Liver (tissue), 9 donors: ENCODE measurements around the gene SOBP. TPM values are rescaled to one million over a fixed set of nuclear protein-coding genes. Genes with fewer than 3 reads are reported as not detected.

ENCODE experiments used
- DNase-seq: peaks from one replicate; pipeline ENCODE4 v3.0.0-alpha.2; 2017; ENCODE audit warnings: low spot score
- H3K27ac ChIP-seq, 2 donors: one replicate each; pipeline ENCODE4 v1.7.0; 2013; ENCODE audit warnings: inconsistent platforms in 2 of 2, low read length in 2 of 2, control low read depth in 1 of 2, low read depth in 1 of 2, mild to moderate bottlenecking in 1 of 2
- H3K27me3 ChIP-seq, 4 donors: one replicate each; pipeline versions ENCODE4 v1.6.1 to v1.7.0; 2013; ENCODE audit warnings: low read length in 3 of 4, inconsistent platforms in 1 of 4, mild to moderate bottlenecking in 1 of 4, moderate library complexity in 1 of 4; ENCODE audit not compliant: control insufficient read depth in 4 of 4, insufficient read depth in 4 of 4
- H3K36me3 ChIP-seq, 4 donors: one replicate each; pipeline versions ENCODE4 v1.6.1 to v1.7.0; 2013; ENCODE audit warnings: low read length in 3 of 4, mild to moderate bottlenecking in 3 of 4, low read depth in 1 of 4, moderate library complexity in 1 of 4; ENCODE audit not compliant: control insufficient read depth in 4 of 4, insufficient read depth in 3 of 4
- H3K4me1 ChIP-seq, 4 donors: one replicate each; pipeline versions ENCODE4 v1.6.1 to v1.7.0; 2013; ENCODE audit warnings: low read length in 3 of 4, mild to moderate bottlenecking in 3 of 4, moderate library complexity in 1 of 4; ENCODE audit not compliant: control insufficient read depth in 4 of 4, insufficient read depth in 4 of 4
- H3K4me3 ChIP-seq, 3 donors: one replicate each; pipeline versions ENCODE4 v1.6.1 to v1.7.0; 2013; ENCODE audit warnings: low read length in 3 of 3, control low read depth in 1 of 3, low read depth in 1 of 3, mild to moderate bottlenecking in 1 of 3
- H3K9ac ChIP-seq, 2 donors: one replicate each; pipeline ENCODE4 v1.7.0; 2013; ENCODE audit warnings: low read length in 2 of 2, mild to moderate bottlenecking in 2 of 2, moderate library complexity in 2 of 2, control low read depth in 1 of 2, low read depth in 1 of 2
- H3K9me3 ChIP-seq, 4 donors: one replicate each; pipeline versions ENCODE4 v1.6.1 to v1.7.0; 2013; ENCODE audit warnings: low read length in 3 of 4; ENCODE audit not compliant: control insufficient read depth in 4 of 4
- EGR1 ChIP-seq, 2 donors: IDR thresholded peaks; 2 replicates each; pipeline ENCODE4 v1.6.1; 2016 to 2018; ENCODE audit warnings: antibody characterized with exemption in 2 of 2, low read depth in 2 of 2
- FOXA1 ChIP-seq: IDR thresholded peaks from 2 replicates; pipeline ENCODE4 v1.6.1; 2016; ENCODE audit warnings: antibody characterized with exemption
- FOXA2 ChIP-seq: IDR thresholded peaks from 2 replicates; pipeline ENCODE4 v1.6.1; 2016; ENCODE audit warnings: antibody characterized with exemption
- HNF4A ChIP-seq, 2 donors: conservative IDR thresholded peaks; 2 replicates each; pipeline ENCODE4 v1.6.1; 2016; ENCODE audit warnings: antibody characterized with exemption in 2 of 2, mild to moderate bottlenecking in 2 of 2
- HNF4G ChIP-seq: IDR thresholded peaks from 2 replicates; pipeline ENCODE4 v1.6.1; 2016; ENCODE audit warnings: antibody characterized with exemption
- NR2F2 ChIP-seq: IDR thresholded peaks from 2 replicates; pipeline ENCODE4 v1.6.1; 2016; ENCODE audit warnings: antibody characterized with exemption
- RXRA ChIP-seq, 2 donors: IDR thresholded peaks; 2 replicates each; pipeline ENCODE4 v1.6.1; 2017 to 2018; ENCODE audit warnings: antibody characterized with exemption in 2 of 2, mild to moderate bottlenecking in 1 of 2
- SP1 ChIP-seq: IDR thresholded peaks from 2 replicates; pipeline ENCODE4 v1.6.1; 2018; ENCODE audit warnings: antibody characterized with exemption, mild to moderate bottlenecking
- TAF1 ChIP-seq: conservative IDR thresholded peaks from 2 replicates; pipeline ENCODE4 v1.6.1; 2016; ENCODE audit warnings: antibody characterized with exemption, mild to moderate bottlenecking
- YY1 ChIP-seq: IDR thresholded peaks from 2 replicates; pipeline ENCODE4 v1.6.1; 2016; ENCODE audit warnings: antibody characterized with exemption, mild to moderate bottlenecking
- WGBS: extraction: QIAGEN DNeasy Blood & Tissue Kit; methylation state at CpG from one replicate; pipeline ENCODE4 v1.1.7; 2013; 5-methylcytosine and 5-hydroxymethylcytosine counted together
- polyA plus RNA-seq, 2 donors: library from polyadenylated mRNA; stranded (reverse) in 1 of 2; unstranded in 1 of 2; fragments of 200-250 nt in 1 of 2; fragments of >200 nt in 1 of 2; fragmentation: Nextera tagmentation in 1 of 2; extraction: Ambion mirVana in 1 of 2; gene quantifications; one replicate each; pipeline versions ENCODE4 v1.2.1 to v1.2.3, GENCODE V29; 2013 to 2015
- total RNA-seq, 2 donors: library from RNA; depleted of rRNA; stranded (reverse); fragments of >200 nt; gene quantifications; one replicate each; pipeline ENCODE4 v1.2.3, GENCODE V29; 2014
- TF ChIP-seq, protein P1 (sequence below): fragments of 150-350 bp; IDR thresholded peaks from 2 replicates; pipeline ENCODE4 v1.5.1; 2017; ENCODE audit warnings: improper control_type of control experiment, low read depth, low read length; ENCODE audit not compliant: missing input control
- TF ChIP-seq, protein P2 (sequence below): IDR thresholded peaks from 2 replicates; pipeline ENCODE4 v1.6.1; 2016; ENCODE audit warnings: antibody characterized with exemption, mild to moderate bottlenecking
- TF ChIP-seq, protein P3 (sequence below): IDR thresholded peaks from 2 replicates; pipeline ENCODE4 v1.6.1; 2016; ENCODE audit warnings: antibody characterized with exemption
- TF ChIP-seq, protein P4 (sequence below): IDR thresholded peaks from 2 replicates; pipeline ENCODE4 v1.6.1; 2016; ENCODE audit warnings: antibody characterized with exemption
- donor health status: healthy.
- donor health status: healthy.
- donor health status: healthy.
- donor health status: healthy.
- donor health status: healthy.

SOBP gene
- total and polyA plus RNA-seq, 4 donors: 0.99 to 5.4 (median 1.9) TPM

DNA sequence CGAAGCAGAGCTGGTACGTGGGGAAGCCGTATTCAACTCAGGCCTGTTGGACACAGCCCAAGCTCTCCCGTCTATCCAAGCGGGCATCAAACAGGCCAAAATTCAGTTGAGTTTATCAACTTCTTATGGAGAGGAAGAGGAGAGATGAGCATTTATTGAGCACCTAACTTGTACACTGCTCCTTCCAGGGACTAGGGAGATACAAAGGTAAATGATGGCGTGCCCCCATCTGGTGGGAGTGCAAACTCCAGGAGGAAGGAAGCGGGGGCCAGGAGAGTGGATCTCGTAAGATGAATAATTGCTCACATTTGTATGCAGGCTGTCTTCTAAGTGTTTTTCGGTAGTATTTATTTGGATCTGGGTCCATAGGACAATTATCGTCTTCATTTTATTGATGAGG is 146.6 kb downstream of the SOBP start:
- no peak overlapping the region for H3K27ac ChIP-seq
- no peak for TF ChIP-seq FOXA2
- TF ChIP-seq RXRA (IDR thresholded peaks at IDR 0.05): no peak
- no peak for TF ChIP-seq SP1
- DNase-seq: no peak
- H3K27me3 ChIP-seq: no peaks in the 10 kb centered on the region
- 98% methylated on average over 10 of the region's 10 CpGs for WGBS
- no peaks in the 10 kb centered on the region for H3K9me3 ChIP-seq
- H3K4me1 ChIP-seq: peaks cover under 1 to 6% (median 3%) of the 10 kb centered on the region in 4 donors
- H3K36me3 ChIP-seq: no peaks in the 10 kb centered on the region
- H3K9ac ChIP-seq: no peak overlapping the region
- H3K4me3 ChIP-seq: no peak overlapping the region

DNA sequence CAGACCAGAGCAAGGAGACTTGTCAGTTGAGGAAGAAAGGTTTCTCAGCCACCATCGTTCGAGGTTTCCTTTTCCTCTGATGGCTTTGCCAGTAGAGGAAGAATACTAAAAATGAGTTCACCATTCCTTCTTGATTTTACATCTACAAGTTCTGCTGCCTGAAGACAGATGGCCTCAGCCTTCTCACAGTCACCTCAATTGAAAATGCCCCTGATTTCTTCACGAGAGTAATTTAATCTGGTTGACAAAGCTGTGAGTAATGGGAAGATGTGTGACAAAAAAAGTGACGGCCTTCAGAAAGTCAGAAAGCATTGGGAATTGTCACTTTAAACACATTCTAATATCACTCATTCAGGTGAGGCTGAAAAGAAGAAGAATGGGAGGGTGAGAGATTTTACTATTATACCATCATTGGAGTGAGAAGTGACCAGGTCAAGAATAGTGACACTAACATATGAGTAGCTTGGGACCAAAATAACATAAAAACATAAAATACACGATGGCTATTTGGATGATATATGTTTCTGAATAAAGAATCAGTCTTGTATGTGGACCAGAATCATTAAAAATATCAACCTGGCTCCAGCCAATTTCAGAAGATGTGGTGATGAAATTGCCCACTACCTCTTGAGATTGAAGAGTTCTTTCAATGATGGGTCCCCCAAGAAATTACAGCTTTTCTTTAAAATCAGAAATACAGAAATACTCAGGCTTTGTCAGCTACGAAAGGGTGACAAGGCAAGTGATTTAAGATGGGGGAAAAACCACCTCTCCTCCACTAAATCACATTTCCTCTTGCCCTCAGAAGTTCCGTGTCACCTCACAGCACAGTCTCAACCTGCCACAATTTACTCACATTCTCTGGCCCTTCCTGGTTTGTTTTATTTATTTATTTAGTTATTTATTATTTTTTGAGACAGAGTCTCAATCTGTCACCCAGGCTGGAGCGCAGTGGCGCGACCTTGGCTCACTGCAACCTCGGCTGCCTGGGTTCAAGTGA is 147.7 kb downstream of the SOBP start:
- Histone ChIP-seq H3K4me3 (no peak overlapping the region), H3K36me3 (no peaks in the 10 kb centered on the region), H3K9ac (no peak overlapping the region), H3K9me3 (no peaks in the 10 kb centered on the region), H3K27me3 (no peaks in the 10 kb centered on the region), H3K27ac (no peak overlapping the region), H3K4me1 (peaks cover 6 to 11% (median 9%) of the 10 kb centered on the region in 4 donors)
- DNase-seq: no peak
- no peak for TF ChIP-seq SP1
- TF ChIP-seq EGR1 (IDR thresholded peaks at IDR 0.05; ENCODE audit: low read depth in 2 of 2): no peak
- no peak for TF ChIP-seq HNF4A (conservative IDR thresholded peaks at IDR 0.05)
- TF ChIP-seq, protein P1, sequence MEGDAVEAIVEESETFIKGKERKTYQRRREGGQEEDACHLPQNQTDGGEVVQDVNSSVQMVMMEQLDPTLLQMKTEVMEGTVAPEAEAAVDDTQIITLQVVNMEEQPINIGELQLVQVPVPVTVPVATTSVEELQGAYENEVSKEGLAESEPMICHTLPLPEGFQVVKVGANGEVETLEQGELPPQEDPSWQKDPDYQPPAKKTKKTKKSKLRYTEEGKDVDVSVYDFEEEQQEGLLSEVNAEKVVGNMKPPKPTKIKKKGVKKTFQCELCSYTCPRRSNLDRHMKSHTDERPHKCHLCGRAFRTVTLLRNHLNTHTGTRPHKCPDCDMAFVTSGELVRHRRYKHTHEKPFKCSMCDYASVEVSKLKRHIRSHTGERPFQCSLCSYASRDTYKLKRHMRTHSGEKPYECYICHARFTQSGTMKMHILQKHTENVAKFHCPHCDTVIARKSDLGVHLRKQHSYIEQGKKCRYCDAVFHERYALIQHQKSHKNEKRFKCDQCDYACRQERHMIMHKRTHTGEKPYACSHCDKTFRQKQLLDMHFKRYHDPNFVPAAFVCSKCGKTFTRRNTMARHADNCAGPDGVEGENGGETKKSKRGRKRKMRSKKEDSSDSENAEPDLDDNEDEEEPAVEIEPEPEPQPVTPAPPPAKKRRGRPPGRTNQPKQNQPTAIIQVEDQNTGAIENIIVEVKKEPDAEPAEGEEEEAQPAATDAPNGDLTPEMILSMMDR: no peak
- TF ChIP-seq HNF4G: no peak
- TF ChIP-seq NR2F2: no peak
- no peak for TF ChIP-seq YY1
- no peak for TF ChIP-seq FOXA1
- TF ChIP-seq, protein P2, sequence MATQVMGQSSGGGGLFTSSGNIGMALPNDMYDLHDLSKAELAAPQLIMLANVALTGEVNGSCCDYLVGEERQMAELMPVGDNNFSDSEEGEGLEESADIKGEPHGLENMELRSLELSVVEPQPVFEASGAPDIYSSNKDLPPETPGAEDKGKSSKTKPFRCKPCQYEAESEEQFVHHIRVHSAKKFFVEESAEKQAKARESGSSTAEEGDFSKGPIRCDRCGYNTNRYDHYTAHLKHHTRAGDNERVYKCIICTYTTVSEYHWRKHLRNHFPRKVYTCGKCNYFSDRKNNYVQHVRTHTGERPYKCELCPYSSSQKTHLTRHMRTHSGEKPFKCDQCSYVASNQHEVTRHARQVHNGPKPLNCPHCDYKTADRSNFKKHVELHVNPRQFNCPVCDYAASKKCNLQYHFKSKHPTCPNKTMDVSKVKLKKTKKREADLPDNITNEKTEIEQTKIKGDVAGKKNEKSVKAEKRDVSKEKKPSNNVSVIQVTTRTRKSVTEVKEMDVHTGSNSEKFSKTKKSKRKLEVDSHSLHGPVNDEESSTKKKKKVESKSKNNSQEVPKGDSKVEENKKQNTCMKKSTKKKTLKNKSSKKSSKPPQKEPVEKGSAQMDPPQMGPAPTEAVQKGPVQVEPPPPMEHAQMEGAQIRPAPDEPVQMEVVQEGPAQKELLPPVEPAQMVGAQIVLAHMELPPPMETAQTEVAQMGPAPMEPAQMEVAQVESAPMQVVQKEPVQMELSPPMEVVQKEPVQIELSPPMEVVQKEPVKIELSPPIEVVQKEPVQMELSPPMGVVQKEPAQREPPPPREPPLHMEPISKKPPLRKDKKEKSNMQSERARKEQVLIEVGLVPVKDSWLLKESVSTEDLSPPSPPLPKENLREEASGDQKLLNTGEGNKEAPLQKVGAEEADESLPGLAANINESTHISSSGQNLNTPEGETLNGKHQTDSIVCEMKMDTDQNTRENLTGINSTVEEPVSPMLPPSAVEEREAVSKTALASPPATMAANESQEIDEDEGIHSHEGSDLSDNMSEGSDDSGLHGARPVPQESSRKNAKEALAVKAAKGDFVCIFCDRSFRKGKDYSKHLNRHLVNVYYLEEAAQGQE: no peak
- TF ChIP-seq TAF1: no peak
- TF ChIP-seq, protein P3, sequence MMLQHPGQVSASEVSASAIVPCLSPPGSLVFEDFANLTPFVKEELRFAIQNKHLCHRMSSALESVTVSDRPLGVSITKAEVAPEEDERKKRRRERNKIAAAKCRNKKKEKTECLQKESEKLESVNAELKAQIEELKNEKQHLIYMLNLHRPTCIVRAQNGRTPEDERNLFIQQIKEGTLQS: no peak
- TF ChIP-seq, protein P4, sequence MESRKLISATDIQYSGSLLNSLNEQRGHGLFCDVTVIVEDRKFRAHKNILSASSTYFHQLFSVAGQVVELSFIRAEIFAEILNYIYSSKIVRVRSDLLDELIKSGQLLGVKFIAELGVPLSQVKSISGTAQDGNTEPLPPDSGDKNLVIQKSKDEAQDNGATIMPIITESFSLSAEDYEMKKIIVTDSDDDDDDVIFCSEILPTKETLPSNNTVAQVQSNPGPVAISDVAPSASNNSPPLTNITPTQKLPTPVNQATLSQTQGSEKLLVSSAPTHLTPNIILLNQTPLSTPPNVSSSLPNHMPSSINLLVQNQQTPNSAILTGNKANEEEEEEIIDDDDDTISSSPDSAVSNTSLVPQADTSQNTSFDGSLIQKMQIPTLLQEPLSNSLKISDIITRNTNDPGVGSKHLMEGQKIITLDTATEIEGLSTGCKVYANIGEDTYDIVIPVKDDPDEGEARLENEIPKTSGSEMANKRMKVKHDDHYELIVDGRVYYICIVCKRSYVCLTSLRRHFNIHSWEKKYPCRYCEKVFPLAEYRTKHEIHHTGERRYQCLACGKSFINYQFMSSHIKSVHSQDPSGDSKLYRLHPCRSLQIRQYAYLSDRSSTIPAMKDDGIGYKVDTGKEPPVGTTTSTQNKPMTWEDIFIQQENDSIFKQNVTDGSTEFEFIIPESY: no peak
- no peak for TF ChIP-seq FOXA2
- 92% methylated on average over 11 of the region's 11 CpGs for WGBS
